ENCODE data around the gene P3R3URF.

Gene P3R3URF

DNA sequence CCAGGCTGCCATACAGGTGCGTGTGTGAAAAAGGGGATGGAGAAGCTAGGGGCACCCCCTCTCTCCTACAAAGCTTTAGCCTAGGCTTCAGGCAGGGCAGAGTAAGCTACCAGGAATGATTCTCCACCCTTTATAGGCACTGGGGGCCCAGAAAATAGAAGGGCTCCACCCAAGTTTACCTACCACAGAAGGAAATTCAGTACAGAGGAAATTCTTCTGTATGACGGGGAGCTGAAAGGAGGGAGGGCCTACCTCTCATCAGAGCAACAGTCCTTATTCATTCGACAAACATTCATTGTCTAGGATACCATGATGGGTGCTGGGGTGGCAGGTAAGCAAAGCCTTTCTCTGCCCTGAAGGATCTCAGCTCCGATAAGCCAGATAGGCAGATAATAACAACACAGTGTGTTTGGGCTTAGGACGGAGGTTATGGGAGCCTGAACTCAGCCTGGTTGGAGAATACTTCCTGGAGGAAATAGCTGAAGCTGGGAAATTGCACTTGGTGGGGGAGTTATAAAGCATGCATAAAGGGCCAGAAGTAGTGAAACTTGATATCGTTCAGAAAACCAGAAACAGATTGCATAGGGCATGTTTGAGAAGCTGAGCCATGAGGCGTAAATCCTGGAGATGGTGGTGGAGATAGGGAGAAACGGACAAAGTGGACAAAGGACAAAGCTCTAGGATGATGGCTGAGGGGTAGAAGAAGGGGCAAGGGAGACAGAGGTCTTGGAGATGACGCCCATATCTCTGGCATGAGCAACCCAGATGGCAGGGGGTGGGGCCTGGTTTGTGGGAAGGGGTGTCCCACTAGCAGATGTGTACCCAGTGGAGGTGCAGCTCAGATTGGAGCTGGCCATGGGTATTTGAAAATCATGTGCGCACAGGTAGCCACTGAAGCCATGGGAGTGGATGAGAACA is 5.3 kb upstream of the P3R3URF start:
- Histone ChIP-seq H3K79me2 (ENCODE audit: insufficient read depth, low read length) (no peaks in the 10 kb centered on the region), H3K27ac (ENCODE audit: low read depth, low read length) (no peak overlapping the region), H3K9me3 (ENCODE audit: insufficient read depth, low read length) (no peaks in the 10 kb centered on the region), H4K20me1 (ENCODE audit: low read depth, low read length) (no peaks in the 10 kb centered on the region), H3K4me3 (ENCODE audit: insufficient read depth, low read length, poor library complexity, severe bottlenecking) (no peak overlapping the region), H3K9me2 (replicated peaks; ENCODE audit: insufficient read depth, low read length) (no peaks in the 10 kb centered on the region), H3K36me3 (ENCODE audit: low read length) (no peaks in the 10 kb centered on the region), H2AFZ (ENCODE audit: low read depth, low read length, severe bottlenecking) (no peak overlapping the region), H3K9ac (ENCODE audit: low read length) (no peak overlapping the region), H3F3A (ENCODE audit: insufficient read depth) (no peaks in the 10 kb centered on the region), H3K4me2 (ENCODE audit: low read depth, low read length, poor library complexity, severe bottlenecking) (no peak overlapping the region), H3K27me3 (ENCODE audit: low read length) (no peaks in the 10 kb centered on the region)
- no peak for TF ChIP-seq EZH2phosphoT487 (conservative IDR thresholded peaks at IDR 0.05; ENCODE audit: low read length)
- TF ChIP-seq, protein P1, sequence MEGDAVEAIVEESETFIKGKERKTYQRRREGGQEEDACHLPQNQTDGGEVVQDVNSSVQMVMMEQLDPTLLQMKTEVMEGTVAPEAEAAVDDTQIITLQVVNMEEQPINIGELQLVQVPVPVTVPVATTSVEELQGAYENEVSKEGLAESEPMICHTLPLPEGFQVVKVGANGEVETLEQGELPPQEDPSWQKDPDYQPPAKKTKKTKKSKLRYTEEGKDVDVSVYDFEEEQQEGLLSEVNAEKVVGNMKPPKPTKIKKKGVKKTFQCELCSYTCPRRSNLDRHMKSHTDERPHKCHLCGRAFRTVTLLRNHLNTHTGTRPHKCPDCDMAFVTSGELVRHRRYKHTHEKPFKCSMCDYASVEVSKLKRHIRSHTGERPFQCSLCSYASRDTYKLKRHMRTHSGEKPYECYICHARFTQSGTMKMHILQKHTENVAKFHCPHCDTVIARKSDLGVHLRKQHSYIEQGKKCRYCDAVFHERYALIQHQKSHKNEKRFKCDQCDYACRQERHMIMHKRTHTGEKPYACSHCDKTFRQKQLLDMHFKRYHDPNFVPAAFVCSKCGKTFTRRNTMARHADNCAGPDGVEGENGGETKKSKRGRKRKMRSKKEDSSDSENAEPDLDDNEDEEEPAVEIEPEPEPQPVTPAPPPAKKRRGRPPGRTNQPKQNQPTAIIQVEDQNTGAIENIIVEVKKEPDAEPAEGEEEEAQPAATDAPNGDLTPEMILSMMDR (IDR thresholded peaks at IDR 0.05; ENCODE audit: insufficient read depth, low read length, poor library complexity, severe bottlenecking) = no peak

DNA sequence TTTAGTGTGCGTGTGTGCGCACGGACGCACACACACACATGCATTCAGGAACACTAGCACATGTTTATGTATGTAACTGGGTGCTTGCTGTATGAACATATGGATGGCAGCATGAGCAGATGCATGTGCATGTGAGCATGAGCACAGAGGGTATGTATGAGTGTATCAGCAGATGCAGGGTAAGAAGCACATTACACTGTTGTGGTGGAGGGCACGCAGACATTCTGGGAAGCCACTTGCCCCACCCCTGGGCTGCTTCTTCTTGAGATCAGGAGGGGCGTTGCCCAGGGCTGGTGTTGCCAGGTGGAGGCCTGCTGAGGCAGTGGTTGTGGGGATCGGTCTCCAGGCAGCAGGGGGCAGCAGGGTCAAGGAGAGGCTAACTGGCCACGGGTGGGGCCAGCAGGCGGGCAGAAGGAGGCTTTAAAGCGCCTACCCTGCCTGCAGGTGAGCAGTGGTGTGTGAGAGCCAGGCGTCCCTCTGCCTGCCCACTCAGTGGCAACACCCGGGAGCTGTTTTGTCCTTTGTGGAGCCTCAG is 3.9 kb upstream of the P3R3URF start:
- H4K20me1 ChIP-seq (ENCODE audit: low read depth, low read length) = no peaks in the 10 kb centered on the region
- no peak for TF ChIP-seq EZH2phosphoT487 (conservative IDR thresholded peaks at IDR 0.05; ENCODE audit: low read length)
- TF ChIP-seq, protein P1 (IDR thresholded peaks at IDR 0.05; ENCODE audit: insufficient read depth, low read length, poor library complexity, severe bottlenecking) = no peak
- no peaks in the 10 kb centered on the region for H3F3A ChIP-seq (ENCODE audit: insufficient read depth)
- H3K27me3 ChIP-seq (ENCODE audit: low read length) = no peaks in the 10 kb centered on the region
- no peak overlapping the region for H3K4me3 ChIP-seq (ENCODE audit: insufficient read depth, low read length, poor library complexity, severe bottlenecking)
- H3K9me2 ChIP-seq (replicated peaks; ENCODE audit: insufficient read depth, low read length) = no peaks in the 10 kb centered on the region
- no peaks in the 10 kb centered on the region for H3K36me3 ChIP-seq (ENCODE audit: low read length)
- H3K4me2 ChIP-seq (ENCODE audit: low read depth, low read length, poor library complexity, severe bottlenecking) = no peak overlapping the region
- no peaks in the 10 kb centered on the region for H3K9me3 ChIP-seq (ENCODE audit: insufficient read depth, low read length)
- H2AFZ ChIP-seq (ENCODE audit: low read depth, low read length, severe bottlenecking) = no peak overlapping the region
- no peaks in the 10 kb centered on the region for H3K79me2 ChIP-seq (ENCODE audit: insufficient read depth, low read length)
- H3K27ac ChIP-seq (ENCODE audit: low read depth, low read length) = no peak overlapping the region
- H3K9ac ChIP-seq (ENCODE audit: low read length) = no peak overlapping the region

DNA sequence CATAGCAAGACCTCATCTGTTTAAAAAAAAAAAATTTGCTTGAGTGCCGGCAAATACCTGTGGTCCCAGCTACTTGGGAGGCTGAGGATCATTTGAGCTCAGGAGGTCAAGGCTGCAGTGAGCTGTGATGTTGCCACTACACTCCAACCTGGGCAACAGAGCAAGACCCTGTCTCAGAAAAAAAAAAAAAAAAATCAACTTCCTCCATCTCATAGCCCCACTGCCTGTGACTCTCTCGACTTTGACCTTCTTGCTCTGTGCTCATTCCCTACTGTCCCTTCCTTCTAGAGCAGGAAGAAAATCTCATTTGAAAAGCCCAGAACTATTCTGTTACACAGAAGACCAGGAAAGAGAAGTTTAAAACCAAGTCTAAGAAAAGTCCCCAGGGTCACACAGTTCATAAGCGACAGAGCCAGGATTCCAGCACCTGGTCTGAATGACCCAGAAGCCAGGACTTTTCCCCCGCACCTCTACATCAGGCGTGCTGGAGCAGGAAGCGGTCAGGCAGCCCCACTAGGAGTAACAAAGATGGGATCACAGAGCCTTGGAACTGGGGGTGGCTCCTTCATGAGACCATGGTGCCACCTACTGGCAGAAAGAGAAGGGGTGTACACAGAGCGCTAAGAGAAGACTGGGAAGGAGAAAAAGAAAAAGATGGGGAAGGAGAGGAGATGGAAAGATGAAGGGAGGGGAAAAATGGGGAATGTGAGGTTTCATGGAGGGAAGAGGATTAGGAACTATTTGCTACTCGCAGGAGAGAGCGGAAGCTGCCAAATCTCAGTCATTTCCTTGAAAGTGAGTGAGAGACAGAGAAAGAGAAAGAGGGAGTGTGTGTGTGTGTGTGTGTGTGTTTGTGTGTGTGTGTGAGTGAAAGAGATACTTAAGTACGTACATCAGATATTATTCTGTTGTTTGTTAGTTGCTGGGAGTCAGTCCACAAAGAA is 3.1 kb upstream of the P3R3URF start:
- no peak overlapping the region for H3K9ac ChIP-seq (ENCODE audit: low read length)
- H3K79me2 ChIP-seq (ENCODE audit: insufficient read depth, low read length) = no peaks in the 10 kb centered on the region
- H3K36me3 ChIP-seq (ENCODE audit: low read length) = no peaks in the 10 kb centered on the region
- no peaks in the 10 kb centered on the region for H4K20me1 ChIP-seq (ENCODE audit: low read depth, low read length)
- H3K4me2 ChIP-seq (ENCODE audit: low read depth, low read length, poor library complexity, severe bottlenecking) = no peak overlapping the region
- no peak overlapping the region for H3K27ac ChIP-seq (ENCODE audit: low read depth, low read length)
- no peaks in the 10 kb centered on the region for H3F3A ChIP-seq (ENCODE audit: insufficient read depth)
- TF ChIP-seq EZH2phosphoT487 (conservative IDR thresholded peaks at IDR 0.05; ENCODE audit: low read length) = no peak
- TF ChIP-seq, protein P1 (IDR thresholded peaks at IDR 0.05; ENCODE audit: insufficient read depth, low read length, poor library complexity, severe bottlenecking) = peak; percentile 96
- H3K27me3 ChIP-seq (ENCODE audit: low read length) = no peaks in the 10 kb centered on the region
- H3K4me3 ChIP-seq (ENCODE audit: insufficient read depth, low read length, poor library complexity, severe bottlenecking) = no peak overlapping the region
- no peak overlapping the region for H2AFZ ChIP-seq (ENCODE audit: low read depth, low read length, severe bottlenecking)
- no peaks in the 10 kb centered on the region for H3K9me3 ChIP-seq (ENCODE audit: insufficient read depth, low read length)
- no peaks in the 10 kb centered on the region for H3K9me2 ChIP-seq (replicated peaks; ENCODE audit: insufficient read depth, low read length)
